ENCODE results near the gene SUDS3.

The SUDS3 gene

GRCh38 chr12:118447181-118447580 is 70.8 kb downstream of the SUDS3 start:
- DNase-seq (ENCODE audit: low spot score) = no peak

GRCh38 chr12:118448341-118448740 is 72.0 kb downstream of the SUDS3 start:
- DNase-seq (ENCODE audit: low spot score) = no peak

- DNase-seq (ENCODE audit: low spot score) = no peak
Observed at GRCh38 chr12:118455327-118455726, 79.0 kb downstream of the SUDS3 start.

- DNase-seq (ENCODE audit: low spot score) = no peak
Observed at GRCh38 chr12:118456741-118457140, 80.4 kb downstream of the SUDS3 start.

GRCh38 chr12:118459110-118459509 is 82.8 kb downstream of the SUDS3 start:
- DNase-seq (ENCODE audit: low spot score) = no peak

- no peak for DNase-seq (ENCODE audit: low spot score)
Observed at GRCh38 chr12:118463677-118464076, 87.3 kb downstream of the SUDS3 start.

- no peak for DNase-seq (ENCODE audit: low spot score)
Observed at GRCh38 chr12:118465706-118466105, 89.4 kb downstream of the SUDS3 start.

Data from hepatic stellate cell (primary cell).